Melanocyte of skin (primary cell): Measurements from ENCODE around the gene IGSF23. TPM values are rescaled to one million over a fixed set of nuclear protein-coding genes. Genes with fewer than 3 reads are reported as not detected.

ENCODE experiments used
- small RNA-seq, 2 donors: library from RNA; depleted of rRNA; stranded (forward); fragments of <200 nt; gene quantifications; one replicate each; pipeline ENCODE3, GENCODE V24; 2012
- total RNA-seq, 2 donors: library from RNA; depleted of rRNA; stranded (reverse); fragments of >200 nt; gene quantifications; 2 replicates each; pipeline ENCODE4 v1.2.3, GENCODE V29; 2012

The IGSF23 gene
- total RNA-seq: not detected

GRCh38 chr19:44613295-44614178, at the start of gene IGSF23:
TSS of gene IGSF23 (plus strand) at chr19:44613563. CDS start at chr19:44613646, 83 bp downstream.

GRCh38 chr19:44643605-44644401, 30.4 kb downstream of the IGSF23 start, which contains the start of gene PVR:
TSS of gene PVR (plus strand) at chr19:44643910. CDS start at chr19:44644097, 187 bp downstream.

GRCh38 chr19:44671400-44671799, 58.0 kb downstream of the IGSF23 start, which contains the start of gene CEACAM19:
TSS of gene CEACAM19 (plus strand) at chr19:44671482. CDS start at chr19:44671932, 450 bp downstream.

Small RNA genes within 50 kb of the gene (small RNA-seq; reads per million reads assigned to genes)
- gene AC243964.1: 0 reads per million in 2 donors

Other genes with a start within 250 kb of the IGSF23 start
- gene ZNF285, start 212.0 kb upstream of the IGSF23 start, total RNA-seq: 1 to 10 TPM; 1.3 to 1.7 TPM
- gene ZNF229, start 165.1 kb upstream of the IGSF23 start, total RNA-seq: 1 to 10 TPM; 5.5 to 8.0 TPM
- 1 to 10 TPM; 6.0 to 6.9 TPM for gene ZNF180, start 113.0 kb upstream of the IGSF23 start, total RNA-seq
- not detected for gene CEACAM20, start 83.9 kb upstream of the IGSF23 start, total RNA-seq
- 10 to 100 TPM; 32.3 to 59.3 TPM for gene PVR, start 30.3 kb downstream of the IGSF23 start, total RNA-seq
- 1 to 10 TPM in 1 of 2 donors, under 1 TPM in 1; 0.33 to 1.4 TPM for gene CEACAM19, start 57.9 kb downstream of the IGSF23 start, total RNA-seq
- not detected for gene CEACAM16, start 85.6 kb downstream of the IGSF23 start, total RNA-seq
- 1 to 10 TPM; 4.0 to 7.2 TPM for gene BCL3, start 135.1 kb downstream of the IGSF23 start, total RNA-seq
- not detected for gene CBLC, start 164.3 kb downstream of the IGSF23 start, total RNA-seq
- under 1 TPM; 0.67 to 0.69 TPM for gene BCAM, start 195.5 kb downstream of the IGSF23 start, total RNA-seq
- 10 to 100 TPM; 60.9 to 68.3 TPM for gene NECTIN2, start 232.7 kb downstream of the IGSF23 start, total RNA-seq